Spleen (tissue), 11 donors: Measurements from ENCODE around the gene SCYGR1. TPM values are rescaled to one million over a fixed set of nuclear protein-coding genes. Genes with fewer than 3 reads are reported as not detected.
A peak's percentile ranks its signal among the peaks of the same experiment; 100 is the strongest.

ENCODE experiments used
- DNase-seq: peaks from one replicate; pipeline ENCODE4 v3.0.0-alpha.2; 2020
- H3K27ac ChIP-seq, 8 donors: fragments of 200-600 bp; sonication (generic) in 7 of 8; 1 replicate in 4 of 8; 2 replicates in 4 of 8; pipeline versions ENCODE4 v1.5.0 to v1.8.0; 2016 to 2021; ENCODE audit warnings: inconsistent platforms in 4 of 8, mild to moderate bottlenecking in 4 of 8, moderate library complexity in 1 of 8
- H3K27me3 ChIP-seq, 7 donors: fragments of 200-600 bp; sonication (generic) in 6 of 7; replicated peaks in 1 of 7; 1 replicate in 4 of 7; 2 replicates in 3 of 7; pipeline versions ENCODE4 v1.5.0 to v1.8.0; 2016 to 2021; ENCODE audit warnings: inconsistent platforms in 3 of 7, mild to moderate bottlenecking in 1 of 7
- H3K36me3 ChIP-seq, 6 donors: fragments of 200-600 bp; sonication (generic) in 5 of 6; 1 replicate in 4 of 6; 2 replicates in 2 of 6; pipeline versions ENCODE4 v1.5.0 to v1.8.0; 2016 to 2021; ENCODE audit warnings: inconsistent platforms in 2 of 6
- H3K4me1 ChIP-seq, 6 donors: fragments of 200-600 bp; sonication (generic) in 5 of 6; 1 replicate in 3 of 6; 2 replicates in 3 of 6; pipeline versions ENCODE4 v1.5.0 to v1.8.0; 2016 to 2021; ENCODE audit warnings: inconsistent platforms in 3 of 6
- H3K4me3 ChIP-seq, 8 donors: fragments of 200-600 bp; sonication (generic) in 7 of 8; 1 replicate in 4 of 8; 2 replicates in 4 of 8; pipeline versions ENCODE4 v1.5.0 to v1.8.0; 2016 to 2021; ENCODE audit warnings: inconsistent platforms in 4 of 8, mild to moderate bottlenecking in 4 of 8, moderate library complexity in 2 of 8
- H3K9me3 ChIP-seq, 8 donors: fragments of 200-600 bp; sonication (generic) in 7 of 8; 1 replicate in 4 of 8; 2 replicates in 4 of 8; pipeline versions ENCODE4 v1.5.0 to v1.8.0; 2016 to 2021; ENCODE audit warnings: inconsistent platforms in 4 of 8
- POLR2A ChIP-seq, 3 donors: fragments of 450-650 bp; IDR thresholded peaks; one replicate each; pipeline ENCODE4 v1.5.1; 2017; ENCODE audit warnings: antibody characterized with exemption in 3 of 3, mild to moderate bottlenecking in 1 of 3
- POLR2AphosphoS5 ChIP-seq, 3 donors: sonication (generic); formaldehyde crosslinking; IDR thresholded peaks; one replicate each; pipeline ENCODE4 v1.5.1; 2017; ENCODE audit warnings: antibody characterized with exemption in 3 of 3
- WGBS, 5 donors: extraction: QIAGEN DNeasy Blood & Tissue Kit in 3 of 5; methylation state at CpG; one replicate each; pipeline versions ENCODE4 v1.1.5 to v1.1.7; 2013 to 2018; 5-methylcytosine and 5-hydroxymethylcytosine counted together
- intact Hi-C: fragments of 100-400 bp; cut with DNase I; formaldehyde crosslinking; loops from one replicate; pipeline ENCODE4 v1.15.0; 2023; ENCODE audit warnings: low total_unique reads
- polyA plus RNA-seq, 3 donors: library from polyadenylated mRNA; stranded (reverse); fragments of 200-250 nt; gene quantifications; one replicate each; pipeline ENCODE4 v1.2.1, GENCODE V29; 2013
- total RNA-seq, 7 donors: library from RNA; depleted of rRNA in 3 of 7; stranded (reverse); fragments of >200 nt in 3 of 7; fragmentation: NEBNext Ultra II Directional in 4 of 7; extraction: Animal tissue kit (Norgen Biotek cat#: 25700) in 4 of 7; gene quantifications; one replicate each; pipeline versions ENCODE4 v1.1.0 to v1.2.1, GENCODE V29; 2016 to 2021
- TF ChIP-seq, protein P1 (sequence below), 11 experiments: fragments of 200-600 bp in 7 of 11; fragments of 450-650 bp in 4 of 11; sonication (generic) in 4 of 11; IDR thresholded peaks in 8 of 11; conservative IDR thresholded peaks in 3 of 11; 1 replicate in 7 of 11; 2 replicates in 4 of 11; pipeline versions ENCODE4 v1.4.0 to v1.8.0; 2016 to 2021; ENCODE audit warnings: antibody characterized with exemption in 11 of 11, inconsistent platforms in 4 of 11, mild to moderate bottlenecking in 1 of 11
- donor health status: healthy with polysubstance abuse.
- donor health status: DM: no; HTN: no; CAD: no; lungs with moderate emphysema.
- donor health status: DM: no; HTN: no; CAD: no.
- donor health status: Bipolar disorder and iron deficiency.
- donor health status: healthy.
- donor health status: DM: no; HTN: no; CAD: no.
- donor health status: DM: yes; HTN: yes; CAD: no.

Gene SCYGR1
- total and polyA plus RNA-seq, 10 donors: not detected

GRCh38 chr2:227428731-227429285 is 41.1 kb upstream of the SCYGR1 start:
- TF ChIP-seq, protein P1, sequence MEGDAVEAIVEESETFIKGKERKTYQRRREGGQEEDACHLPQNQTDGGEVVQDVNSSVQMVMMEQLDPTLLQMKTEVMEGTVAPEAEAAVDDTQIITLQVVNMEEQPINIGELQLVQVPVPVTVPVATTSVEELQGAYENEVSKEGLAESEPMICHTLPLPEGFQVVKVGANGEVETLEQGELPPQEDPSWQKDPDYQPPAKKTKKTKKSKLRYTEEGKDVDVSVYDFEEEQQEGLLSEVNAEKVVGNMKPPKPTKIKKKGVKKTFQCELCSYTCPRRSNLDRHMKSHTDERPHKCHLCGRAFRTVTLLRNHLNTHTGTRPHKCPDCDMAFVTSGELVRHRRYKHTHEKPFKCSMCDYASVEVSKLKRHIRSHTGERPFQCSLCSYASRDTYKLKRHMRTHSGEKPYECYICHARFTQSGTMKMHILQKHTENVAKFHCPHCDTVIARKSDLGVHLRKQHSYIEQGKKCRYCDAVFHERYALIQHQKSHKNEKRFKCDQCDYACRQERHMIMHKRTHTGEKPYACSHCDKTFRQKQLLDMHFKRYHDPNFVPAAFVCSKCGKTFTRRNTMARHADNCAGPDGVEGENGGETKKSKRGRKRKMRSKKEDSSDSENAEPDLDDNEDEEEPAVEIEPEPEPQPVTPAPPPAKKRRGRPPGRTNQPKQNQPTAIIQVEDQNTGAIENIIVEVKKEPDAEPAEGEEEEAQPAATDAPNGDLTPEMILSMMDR (IDR thresholded peaks at IDR 0.05 in 8 of 11, conservative IDR thresholded peaks at IDR 0.05 in 3 of 11): no peak
- no peak for TF ChIP-seq POLR2AphosphoS5 (IDR thresholded peaks at IDR 0.05)
- TF ChIP-seq POLR2A (IDR thresholded peaks at IDR 0.05): no peak
- no peak for DNase-seq
- H3K4me1 ChIP-seq: peaks cover 0 to 6% (median 0%) of the 10 kb centered on the region in 6 donors
- intact Hi-C loops: no loop called here
- peaks cover 0 to 20% (median 14%) of the 10 kb centered on the region in 8 donors for H3K9me3 ChIP-seq
- H3K36me3 ChIP-seq: no peaks in the 10 kb centered on the region
- no peaks in the 10 kb centered on the region for H3K27me3 ChIP-seq
- H3K4me3 ChIP-seq: no peak overlapping the region
- H3K27ac ChIP-seq: peak overlapping the region in 1 of 8 donors; percentile 59
- WGBS, 5 donors: 73 to 91% (median 87%) methylated on average over 8 of the region's 8 CpGs

DNA sequence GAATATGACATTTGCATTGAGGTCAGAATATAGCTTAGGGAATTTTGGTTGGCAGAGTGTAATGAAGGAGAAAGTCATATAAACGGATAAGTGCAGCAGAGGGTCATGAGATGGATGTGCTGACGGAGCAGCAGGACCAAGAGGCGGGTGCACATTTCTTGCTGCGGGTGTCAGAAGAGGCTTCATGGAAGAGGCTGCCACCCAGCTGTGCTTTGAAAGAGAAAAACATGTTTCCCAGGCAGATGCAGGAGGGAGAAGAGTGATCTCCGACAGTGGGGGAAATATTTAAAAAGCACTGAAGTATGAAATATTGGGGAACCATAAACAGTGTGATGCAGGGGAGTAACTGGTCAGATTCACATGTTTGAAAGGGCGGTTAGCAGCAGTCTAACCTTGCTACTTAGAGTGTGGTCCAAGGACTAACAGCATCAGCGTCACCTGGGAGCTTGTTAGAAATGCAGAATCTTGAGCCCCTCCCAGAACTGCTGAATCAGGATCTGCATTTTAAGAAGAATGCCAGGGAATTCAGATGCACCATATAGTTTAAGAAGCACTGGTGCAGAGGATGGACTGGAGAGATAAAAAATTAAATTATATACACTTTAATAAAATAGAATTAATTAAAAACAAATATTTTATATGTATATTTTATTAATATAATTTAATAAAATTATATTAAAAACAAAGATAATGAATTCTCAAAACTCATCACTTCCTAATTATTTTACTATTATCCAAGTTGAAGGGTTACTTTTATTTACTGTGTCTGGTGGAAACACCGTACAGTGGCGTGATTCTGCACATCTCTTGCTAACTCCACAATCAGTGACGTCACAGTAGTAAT is 36.1 kb upstream of the SCYGR1 start:
- intact Hi-C loops: no loop called here
- Histone ChIP-seq H3K36me3 (no peaks in the 10 kb centered on the region), H3K4me3 (no peak overlapping the region), H3K27me3 (no peaks in the 10 kb centered on the region), H3K27ac (no peak overlapping the region), H3K4me1 (no peaks in the 10 kb centered on the region), H3K9me3 (no peaks in the 10 kb centered on the region)
- WGBS, 5 donors: 81 to 92% (median 85%) methylated on average over 10 of the region's 10 CpGs
- no peak for DNase-seq
- TF ChIP-seq POLR2AphosphoS5 (IDR thresholded peaks at IDR 0.05) (no peak), POLR2A (IDR thresholded peaks at IDR 0.05) (no peak)
- TF ChIP-seq, protein P1 (IDR thresholded peaks at IDR 0.05 in 8 of 11, conservative IDR thresholded peaks at IDR 0.05 in 3 of 11): no peak

GRCh38 chr2:227420087-227421052 is 32.6 kb upstream of the SCYGR1 start:
- H3K4me3 ChIP-seq: no peak overlapping the region
- TF ChIP-seq POLR2AphosphoS5 (IDR thresholded peaks at IDR 0.05) (no peak), POLR2A (IDR thresholded peaks at IDR 0.05) (no peak)
- TF ChIP-seq, protein P1 (IDR thresholded peaks at IDR 0.05 in 8 of 11, conservative IDR thresholded peaks at IDR 0.05 in 3 of 11): no peak
- 87 to 96% (median 88%) methylated on average over 15 of the region's 15 CpGs for WGBS, 5 donors

More at GRCh38 chr2:227420087-227421052, 32.6 kb upstream of the SCYGR1 start:
- Histone ChIP-seq H3K27me3 (no peaks in the 10 kb centered on the region), H3K4me1 (peaks cover 0 to 24% (median 12%) of the 10 kb centered on the region in 6 donors), H3K9me3 (no peaks in the 10 kb centered on the region), H3K27ac (peak overlapping the region in 1 of 8 donors; percentile 33), H3K36me3 (no peaks in the 10 kb centered on the region)
- intact Hi-C loops: no loop called here
- DNase-seq: no peak
